Naive thymus-derived CD8-positive, alpha-beta T cell (primary cell): ENCODE results near the gene EXOC6. TPM values are rescaled to one million over a fixed set of nuclear protein-coding genes. Genes with fewer than 3 reads are reported as not detected.

Source experiments
- ATAC-seq, 2 donors: fragments of 150-1000 bp; cut with Tn5 transposase in 1 of 2; sonication (Bioruptor Pico), chemical (Tn5 transposase) in 1 of 2; 1 replicate in 1 of 2; 2 replicates in 1 of 2; pipeline ENCODE4 v1.10.0; 2021; ENCODE audit warnings: mild to moderate bottlenecking in 2 of 2, moderate library complexity in 2 of 2
- POLR2A ChIA-PET: fragments of 350-600 bp; sonication (Branson Sonifier 250); formaldehyde crosslinking; loops from one replicate; lab custom pipeline; 2021; ENCODE audit warnings: antibody characterized with exemption; lab: Charles Lee
- DNase-seq, 10 donors: peaks; one replicate each; pipeline versions ENCODE4 v3.0.0 to v3.0.0-alpha.2; 2020 to 2022
- H3K27ac Mint-ChIP-seq, 10 donors: one replicate each; pipeline ENCODE4 v1.8.0; 2020 to 2022; ENCODE audit warnings: mild to moderate bottlenecking in 10 of 10, mixed read lengths in 10 of 10, moderate library complexity in 4 of 10, inconsistent platforms in 1 of 10
- H3K27me3 Mint-ChIP-seq, 5 donors: one replicate each; pipeline ENCODE4 v1.8.0; 2021 to 2022; ENCODE audit warnings: mixed read lengths in 5 of 5
- H3K36me3 Mint-ChIP-seq, 3 donors: one replicate each; pipeline ENCODE4 v1.8.0; 2020 to 2022; ENCODE audit warnings: mixed read lengths in 3 of 3, mild to moderate bottlenecking in 2 of 3, inconsistent platforms in 1 of 3
- H3K4me1 Mint-ChIP-seq, 4 donors: one replicate each; pipeline ENCODE4 v1.8.0; 2021 to 2022; ENCODE audit warnings: mixed read lengths in 4 of 4
- H3K4me3 Mint-ChIP-seq, 10 donors: one replicate each; pipeline ENCODE4 v1.8.0; 2020 to 2022; ENCODE audit warnings: mild to moderate bottlenecking in 10 of 10, mixed read lengths in 10 of 10, moderate library complexity in 6 of 10, inconsistent platforms in 1 of 10
- H3K9me3 Mint-ChIP-seq, 9 donors: one replicate each; pipeline ENCODE4 v1.8.0; 2020 to 2022; ENCODE audit warnings: mixed read lengths in 9 of 9, mild to moderate bottlenecking in 3 of 9, inconsistent platforms in 1 of 9, moderate library complexity in 1 of 9
- polyA plus RNA-seq, 3 donors: library from polyadenylated mRNA; unstranded; fragments of 300-500 nt; fragmentation: Illumina TruSeq; gene quantifications; one replicate each; pipeline ENCODE4 v1.2.3, GENCODE V29; 2021
- total RNA-seq, 8 experiments: library from RNA in 2 of 8; stranded (reverse) in 2 of 8; gene quantifications; one replicate each; pipeline ENCODE4 v1.2.3 and lab custom pipeline; 2021 to 2026

The EXOC6 gene
- total and polyA plus RNA-seq, 5 experiments from 2014 or later: 5.5 to 12.3 (median 6.5) TPM

- ATAC-seq (no peak), DNase-seq (no peak)
- no peak overlapping the region for H3K27ac Mint-ChIP-seq
- H3K36me3 Mint-ChIP-seq: peaks cover 9 to 31% (median 25%) of the 10 kb centered on the region in 3 donors
- no peak overlapping the region for H3K4me3 Mint-ChIP-seq
- H3K27me3 Mint-ChIP-seq: no peaks in the 10 kb centered on the region
- no peaks in the 10 kb centered on the region for H3K4me1 Mint-ChIP-seq
- H3K9me3 Mint-ChIP-seq: no peaks in the 10 kb centered on the region
- POLR2A ChIA-PET: no interaction called here
Observed at GRCh38 chr10:93027508-93027907, 179.2 kb downstream of the EXOC6 start.

DNA sequence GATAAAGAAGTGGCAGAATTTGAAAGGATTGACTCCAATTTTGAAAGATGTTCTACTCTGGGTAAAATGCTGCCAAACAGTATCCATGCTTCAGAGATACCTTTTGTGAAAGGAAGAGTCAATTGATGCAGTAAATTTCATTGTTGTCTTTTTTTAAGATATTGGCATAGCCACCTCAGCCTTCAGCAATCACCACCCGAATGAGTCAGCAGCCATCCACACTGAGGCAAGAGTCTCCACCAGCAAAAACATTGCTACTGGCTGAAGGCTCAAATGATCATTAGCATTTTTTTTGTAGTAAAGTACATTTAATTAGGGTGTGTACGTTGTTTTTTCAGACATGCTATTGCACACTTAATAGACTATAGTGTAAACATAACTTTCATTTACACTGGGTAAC is 180.6 kb downstream of the EXOC6 start:
- H3K36me3 Mint-ChIP-seq: peaks cover 9 to 26% (median 23%) of the 10 kb centered on the region in 3 donors
- ATAC-seq (no peak), DNase-seq (no peak)
- POLR2A ChIA-PET: no interaction called here
- H3K27me3 Mint-ChIP-seq: no peaks in the 10 kb centered on the region
- no peaks in the 10 kb centered on the region for H3K4me1 Mint-ChIP-seq
- H3K9me3 Mint-ChIP-seq: no peaks in the 10 kb centered on the region
- H3K27ac Mint-ChIP-seq: no peak overlapping the region
- no peak overlapping the region for H3K4me3 Mint-ChIP-seq

DNA sequence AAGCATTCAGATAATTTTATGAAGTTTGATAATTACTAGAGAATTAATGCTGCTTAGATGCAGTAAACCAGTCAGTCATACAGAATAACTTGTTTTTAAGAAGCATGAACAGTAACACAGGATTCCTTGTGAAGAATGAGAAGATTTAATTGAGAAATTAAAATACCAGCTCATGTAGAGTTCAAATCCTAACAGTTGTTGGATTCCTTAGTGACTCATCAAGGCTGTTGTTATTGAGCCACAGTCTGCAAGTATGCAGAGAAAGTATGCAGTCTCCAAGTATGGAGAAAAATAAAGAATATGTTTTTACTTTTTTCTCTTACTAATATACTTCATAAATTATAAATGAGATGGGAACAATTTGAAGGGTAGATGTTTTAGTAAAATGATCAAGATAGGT is 182.1 kb downstream of the EXOC6 start:
- Mint-ChIP-seq H3K4me1 (no peaks in the 10 kb centered on the region), H3K27ac (no peak overlapping the region), H3K9me3 (no peaks in the 10 kb centered on the region), H3K27me3 (no peaks in the 10 kb centered on the region), H3K4me3 (no peak overlapping the region), H3K36me3 (peaks cover 9 to 25% (median 21%) of the 10 kb centered on the region in 3 donors)
- POLR2A ChIA-PET: interaction anchor here (0.6 kb wide), 1 partner anchor 434 kb away, joined by 3 read pairs; no protein-coding TSS in a partner anchor
- ATAC-seq: no peak
- no peak for DNase-seq

- peaks cover 2 to 19% (median 13%) of the 10 kb centered on the region in 3 donors for H3K36me3 Mint-ChIP-seq
- no peaks in the 10 kb centered on the region for H3K4me1 Mint-ChIP-seq
- DNase-seq (no peak), ATAC-seq (no peak)
- no peaks in the 10 kb centered on the region for H3K9me3 Mint-ChIP-seq
- POLR2A ChIA-PET: no interaction called here
- peak overlapping the region in 1 of 10 donors; percentile 0 for H3K27ac Mint-ChIP-seq
- H3K27me3 Mint-ChIP-seq: no peaks in the 10 kb centered on the region
- no peak overlapping the region for H3K4me3 Mint-ChIP-seq
Observed at GRCh38 chr10:93032105-93032808, 183.9 kb downstream of the EXOC6 start.

GRCh38 chr10:93032809-93033137 is 184.5 kb downstream of the EXOC6 start:
- peak overlapping the region in 1 of 10 donors; percentile 0 for H3K27ac Mint-ChIP-seq
- DNase-seq (no peak), ATAC-seq (no peak)
- no peaks in the 10 kb centered on the region for H3K27me3 Mint-ChIP-seq
- POLR2A ChIA-PET: no interaction called here
- peaks cover 0 to 16% (median 8%) of the 10 kb centered on the region in 3 donors for H3K36me3 Mint-ChIP-seq
- no peak overlapping the region for H3K4me3 Mint-ChIP-seq
- H3K9me3 Mint-ChIP-seq: no peaks in the 10 kb centered on the region
- H3K4me1 Mint-ChIP-seq: no peaks in the 10 kb centered on the region

- no peak overlapping the region for H3K4me3 Mint-ChIP-seq
- no peaks in the 10 kb centered on the region for H3K4me1 Mint-ChIP-seq
- no peaks in the 10 kb centered on the region for H3K27me3 Mint-ChIP-seq
- no peaks in the 10 kb centered on the region for H3K9me3 Mint-ChIP-seq
- ATAC-seq (no peak), DNase-seq (no peak)
- H3K27ac Mint-ChIP-seq: no peak overlapping the region
- POLR2A ChIA-PET: no interaction called here
- peaks cover 0 to 9% (median 6%) of the 10 kb centered on the region in 3 donors for H3K36me3 Mint-ChIP-seq
Observed at GRCh38 chr10:93034426-93034825, 186.1 kb downstream of the EXOC6 start.

DNA sequence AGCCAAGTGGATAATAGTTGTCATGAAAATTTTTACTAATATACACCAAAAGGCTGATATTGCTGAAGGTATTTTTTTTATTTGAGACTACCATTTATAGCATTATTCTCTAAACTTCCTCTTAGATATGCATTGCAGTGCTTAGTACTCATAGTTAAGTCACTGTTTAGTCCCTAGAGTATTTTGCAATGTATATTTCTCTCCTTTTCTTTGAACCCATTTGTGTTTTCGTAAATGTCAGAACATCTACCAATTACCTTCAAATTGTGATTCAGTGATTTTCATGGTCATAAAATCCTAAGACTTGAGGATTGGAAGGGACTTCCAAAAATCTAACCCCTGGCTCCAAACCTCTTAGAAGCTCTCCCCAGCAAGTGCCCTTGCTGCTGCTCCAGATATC is 190.8 kb downstream of the EXOC6 start:
- no peaks in the 10 kb centered on the region for H3K27me3 Mint-ChIP-seq
- H3K36me3 Mint-ChIP-seq: peaks cover 0 to 25% (median 6%) of the 10 kb centered on the region in 3 donors
- H3K27ac Mint-ChIP-seq: no peak overlapping the region
- H3K4me3 Mint-ChIP-seq: no peak overlapping the region
- DNase-seq: no peak
- H3K4me1 Mint-ChIP-seq: peaks cover 0 to 4% (median 1%) of the 10 kb centered on the region in 4 donors
- no peak for ATAC-seq
- POLR2A ChIA-PET: interaction anchor here (0.6 kb wide), 1 partner anchor 618 kb away, joined by 3 read pairs; no protein-coding TSS in a partner anchor
- H3K9me3 Mint-ChIP-seq: no peaks in the 10 kb centered on the region

GRCh38 chr10:93039721-93040120 is 191.4 kb downstream of the EXOC6 start:
- ATAC-seq (no peak), DNase-seq (no peak)
- peaks cover 0 to 25% (median 6%) of the 10 kb centered on the region in 3 donors for H3K36me3 Mint-ChIP-seq
- no peaks in the 10 kb centered on the region for H3K9me3 Mint-ChIP-seq
- H3K4me3 Mint-ChIP-seq: no peak overlapping the region
- peaks cover 0 to 4% (median 1%) of the 10 kb centered on the region in 4 donors for H3K4me1 Mint-ChIP-seq
- H3K27me3 Mint-ChIP-seq: no peaks in the 10 kb centered on the region
- peak overlapping the region in 3 of 10 donors; percentile 21 to 68 (median 34) for H3K27ac Mint-ChIP-seq
- POLR2A ChIA-PET: no interaction called here

DNA sequence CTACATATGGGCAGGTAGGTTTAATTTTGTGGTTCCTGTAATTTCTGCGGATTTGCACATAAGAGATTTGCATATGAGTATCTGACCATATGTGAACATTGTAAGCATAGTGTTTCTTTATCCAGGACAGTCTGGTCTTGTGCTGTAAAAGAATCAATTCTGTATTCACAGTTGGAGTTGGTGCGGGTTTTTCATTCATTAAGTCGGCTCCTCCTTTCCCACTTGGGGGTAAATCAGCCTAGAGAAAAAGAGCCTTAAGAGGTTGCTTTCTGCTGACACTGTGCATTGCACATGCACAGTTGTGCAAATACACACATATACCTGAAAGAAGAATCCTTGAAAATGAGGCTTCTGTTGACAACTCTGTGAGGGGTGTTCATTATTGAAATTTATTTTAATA is 206.2 kb downstream of the EXOC6 start:
- peaks cover 2 to 7% (median 4%) of the 10 kb centered on the region in 5 donors for H3K27me3 Mint-ChIP-seq
- no peaks in the 10 kb centered on the region for H3K4me1 Mint-ChIP-seq
- no peak for ATAC-seq
- H3K36me3 Mint-ChIP-seq: peaks cover 12 to 39% (median 29%) of the 10 kb centered on the region in 3 donors
- POLR2A ChIA-PET: no interaction called here
- H3K9me3 Mint-ChIP-seq: no peaks in the 10 kb centered on the region
- no peak overlapping the region for H3K27ac Mint-ChIP-seq
- DNase-seq: peak in 1 of 10 donors; percentile 10
- H3K4me3 Mint-ChIP-seq: no peak overlapping the region

DNA sequence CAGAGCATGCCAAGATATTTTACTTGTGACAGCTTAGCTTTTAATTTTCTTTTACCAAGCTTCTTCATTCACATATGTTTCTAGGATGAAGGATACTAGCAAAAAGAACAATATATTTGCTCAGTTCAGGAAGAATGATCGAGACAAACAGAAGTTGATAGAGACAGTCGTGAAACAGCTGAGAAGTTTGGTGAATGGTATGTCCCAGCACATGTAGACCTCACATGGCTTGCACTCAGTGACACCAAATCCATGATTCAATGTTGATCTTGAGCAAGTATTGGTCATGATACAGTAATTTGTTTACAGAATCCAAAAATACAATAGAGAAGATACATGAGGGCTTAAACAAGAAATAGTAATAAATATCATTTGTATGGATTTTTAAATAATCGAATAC is 209.8 kb downstream of the EXOC6 start:
- no peak overlapping the region for H3K27ac Mint-ChIP-seq
- no peaks in the 10 kb centered on the region for H3K9me3 Mint-ChIP-seq

GRCh38 chr10:93059975-93060886 is 211.9 kb downstream of the EXOC6 start, which contains the start of gene CYP26C1:
Gene CYP26C1 (plus strand): TSS chr10:93060798. CDS start chr10:93061264, 466 bp downstream.
- ATAC-seq (no peak), DNase-seq (peak in 1 of 10 donors; percentile 13)
- H3K36me3 Mint-ChIP-seq: peaks cover 15 to 37% (median 32%) of the 10 kb centered on the region in 3 donors
- POLR2A ChIA-PET: no interaction called here
- H3K27ac Mint-ChIP-seq: no peak within 1 kb of the TSS
- peak within 1 kb of the TSS in 9 of 10 donors; percentile 33 to 77 (median 69) for H3K4me3 Mint-ChIP-seq
- peaks cover 15 to 43% (median 29%) of the 10 kb centered on the region in 5 donors for H3K27me3 Mint-ChIP-seq
- no peaks in the 10 kb centered on the region for H3K9me3 Mint-ChIP-seq
- H3K4me1 Mint-ChIP-seq: peaks cover 8 to 24% (median 21%) of the 10 kb centered on the region in 4 donors

More for the DNA sequence above, 209.8 kb downstream of the EXOC6 start:
- no peak overlapping the region for H3K4me3 Mint-ChIP-seq
- no peak for ATAC-seq
- peaks cover 8 to 21% (median 19%) of the 10 kb centered on the region in 4 donors for H3K4me1 Mint-ChIP-seq
- POLR2A ChIA-PET: no interaction called here
- peaks cover 8 to 26% (median 15%) of the 10 kb centered on the region in 5 donors for H3K27me3 Mint-ChIP-seq
- no peak for DNase-seq
- H3K36me3 Mint-ChIP-seq: peaks cover 15 to 41% (median 33%) of the 10 kb centered on the region in 3 donors

- H3K4me3 Mint-ChIP-seq: peak overlapping the region in 4 of 10 donors; percentile 69 to 77 (median 75)
- no peaks in the 10 kb centered on the region for H3K9me3 Mint-ChIP-seq
- peaks cover 15 to 47% (median 33%) of the 10 kb centered on the region in 5 donors for H3K27me3 Mint-ChIP-seq
- H3K4me1 Mint-ChIP-seq: peaks cover 9 to 27% (median 23%) of the 10 kb centered on the region in 4 donors
- H3K36me3 Mint-ChIP-seq: peaks cover 15 to 31% (median 28%) of the 10 kb centered on the region in 3 donors
- no peak overlapping the region for H3K27ac Mint-ChIP-seq
- no peak for DNase-seq
- no peak for ATAC-seq
- POLR2A ChIA-PET: no interaction called here
Observed at GRCh38 chr10:93060887-93061593, 212.7 kb downstream of the EXOC6 start.
